Stomach (tissue), 9 donors: ENCODE results near the gene DPP7. TPM values are rescaled to one million over a fixed set of nuclear protein-coding genes. Genes with fewer than 3 reads are reported as not detected.

Source experiments
- DNase-seq, 2 donors: peaks; one replicate each; pipeline versions ENCODE4 v3.0.0 to v3.0.0-alpha.2; 2013 to 2019
- H3K27ac ChIP-seq, 5 donors: fragments of 200-600 bp in 4 of 5; sonication (generic) in 4 of 5; one replicate each; pipeline ENCODE4 v1.5.1; 2013 to 2019; ENCODE audit warnings: mild to moderate bottlenecking in 1 of 5, moderate library complexity in 1 of 5
- H3K27me3 ChIP-seq, 3 donors: fragments of 200-600 bp; sonication (generic); one replicate each; pipeline ENCODE4 v1.5.1; 2017 to 2019; ENCODE audit warnings: mixed run types in 1 of 3
- H3K36me3 ChIP-seq, 4 donors: fragments of 200-600 bp; sonication (generic); 1 replicate in 3 of 4; 2 replicates in 1 of 4; pipeline ENCODE4 v1.5.1; 2016 to 2019
- H3K4me1 ChIP-seq, 4 donors: fragments of 200-600 bp; sonication (generic); one replicate each; pipeline ENCODE4 v1.5.1; 2016 to 2019
- H3K4me3 ChIP-seq, 4 donors: fragments of 200-600 bp; sonication (generic) in 3 of 4; one replicate each; pipeline ENCODE4 v1.5.1; 2016 to 2019; ENCODE audit warnings: mild to moderate bottlenecking in 1 of 4
- H3K9me3 ChIP-seq, 4 donors: fragments of 200-600 bp; sonication (generic); one replicate each; pipeline ENCODE4 v1.5.1; 2016 to 2019
- CTCF ChIP-seq, 7 experiments: fragments of 450-650 bp in 4 of 7; fragments of 200-600 bp in 3 of 7; sonication (generic) in 3 of 7; IDR thresholded peaks; one replicate each; pipeline ENCODE4 v1.5.1; 2016 to 2019; ENCODE audit warnings: antibody characterized with exemption in 7 of 7, control low read depth in 2 of 7, mild to moderate bottlenecking in 1 of 7
- EP300 ChIP-seq: sonication (generic); formaldehyde crosslinking; IDR thresholded peaks from one replicate; pipeline ENCODE4 v1.6.1; 2017; ENCODE audit warnings: antibody characterized with exemption
- POLR2A ChIP-seq, 4 donors: fragments of 450-650 bp; IDR thresholded peaks; one replicate each; pipeline ENCODE4 v1.6.1; 2016; ENCODE audit warnings: antibody characterized with exemption in 4 of 4, control low read depth in 2 of 4, mild to moderate bottlenecking in 1 of 4, moderate library complexity in 1 of 4
- POLR2AphosphoS5 ChIP-seq, 3 donors: sonication (generic); formaldehyde crosslinking; IDR thresholded peaks; one replicate each; pipeline ENCODE4 v1.6.1; 2016; ENCODE audit warnings: antibody characterized with exemption in 3 of 3
- WGBS, 5 donors: extraction: QIAGEN DNeasy Blood & Tissue Kit in 3 of 5; methylation state at CpG; one replicate each; pipeline versions ENCODE4 v1.1.5 to v1.1.7; 2013 to 2018; 5-methylcytosine and 5-hydroxymethylcytosine counted together
- intact Hi-C: fragments of 100-400 bp; cut with DNase I; formaldehyde crosslinking; loops from one replicate; pipeline ENCODE4 v1.15.1; 2023; ENCODE audit warnings: low total_unique reads
- polyA plus RNA-seq, 3 donors: library from polyadenylated mRNA; stranded (reverse); fragments of 200-250 nt; gene quantifications; one replicate each; pipeline ENCODE4 v1.2.3, GENCODE V29; 2013
- total RNA-seq, 5 donors: library from RNA; depleted of rRNA; stranded (reverse); fragments of >200 nt; gene quantifications; one replicate each; pipeline versions ENCODE4 v1.1.0 to v1.2.3, GENCODE V29; 2014 to 2016
- donor health status: healthy with polysubstance abuse.
- donor health status: Bipolar disorder and iron deficiency.
- donor health status: healthy.

DPP7 gene
- total and polyA plus RNA-seq, 8 donors: 25.9 to 346 (median 199) TPM

- H3K4me1 ChIP-seq: peaks cover 0 to 2% (median 1%) of the 10 kb centered on the region in 4 donors
- DNase-seq: no peak
- no peak overlapping the region for H3K27ac ChIP-seq
- peaks cover 43 to 100% (median 99%) of the 10 kb centered on the region in 4 donors for H3K36me3 ChIP-seq
- H3K9me3 ChIP-seq: no peaks in the 10 kb centered on the region
- intact Hi-C loops: no loop called here
- TF ChIP-seq CTCF (IDR thresholded peaks at IDR 0.05): no peak
- no peak for TF ChIP-seq POLR2AphosphoS5 (IDR thresholded peaks at IDR 0.05)
- TF ChIP-seq POLR2A (IDR thresholded peaks at IDR 0.05): no peak
- no peak for TF ChIP-seq EP300
- no peak overlapping the region for H3K4me3 ChIP-seq
- WGBS, 5 donors: 92 to 97% (median 93%) methylated on average over 13 to 17 of the region's 17 CpGs
- H3K27me3 ChIP-seq: no peaks in the 10 kb centered on the region
Measured at GRCh38 chr9:137107982-137108381, 6.6 kb downstream of the DPP7 start.

GRCh38 chr9:137107312-137107921 lies 7.1 kb downstream of the DPP7 start:
- H3K36me3 ChIP-seq: peaks cover 43 to 100% (median 99%) of the 10 kb centered on the region in 4 donors
- H3K27ac ChIP-seq: no peak overlapping the region
- WGBS, 5 donors: 88 to 95% (median 93%) methylated on average over 20 to 27 of the region's 27 CpGs
- DNase-seq: no peak
- H3K4me3 ChIP-seq: no peak overlapping the region
- H3K27me3 ChIP-seq: no peaks in the 10 kb centered on the region
- intact Hi-C loops: no loop called here
- no peaks in the 10 kb centered on the region for H3K4me1 ChIP-seq
- no peak for TF ChIP-seq CTCF (IDR thresholded peaks at IDR 0.05)
- TF ChIP-seq POLR2AphosphoS5 (IDR thresholded peaks at IDR 0.05): no peak
- TF ChIP-seq EP300: no peak
- TF ChIP-seq POLR2A (IDR thresholded peaks at IDR 0.05): no peak
- H3K9me3 ChIP-seq: no peaks in the 10 kb centered on the region

GRCh38 chr9:137106662-137107250 lies 7.8 kb downstream of the DPP7 start:
- Histone ChIP-seq H3K4me1 (no peaks in the 10 kb centered on the region), H3K9me3 (no peaks in the 10 kb centered on the region), H3K27ac (no peak overlapping the region), H3K36me3 (peaks cover 47 to 100% (median 99%) of the 10 kb centered on the region in 4 donors), H3K4me3 (no peak overlapping the region), H3K27me3 (no peaks in the 10 kb centered on the region)
- no peak for DNase-seq
- TF ChIP-seq CTCF (IDR thresholded peaks at IDR 0.05) (no peak), EP300 (no peak), POLR2AphosphoS5 (IDR thresholded peaks at IDR 0.05) (no peak), POLR2A (IDR thresholded peaks at IDR 0.05) (no peak)
- intact Hi-C loops: no loop called here
- 89 to 95% (median 93%) methylated on average over 18 to 27 of the region's 27 CpGs for WGBS, 5 donors

GRCh38 chr9:137105814-137106661 lies 8.5 kb downstream of the DPP7 start:
- H3K4me1 ChIP-seq: no peaks in the 10 kb centered on the region
- no peak overlapping the region for H3K27ac ChIP-seq
- WGBS, 5 donors: 91 to 95% (median 93%) methylated on average over 25 to 31 of the region's 31 CpGs
- DNase-seq: no peak
- intact Hi-C loops: no loop called here
- no peaks in the 10 kb centered on the region for H3K9me3 ChIP-seq
- H3K4me3 ChIP-seq: no peak overlapping the region
- TF ChIP-seq POLR2AphosphoS5 (IDR thresholded peaks at IDR 0.05) (no peak), CTCF (IDR thresholded peaks at IDR 0.05) (no peak), POLR2A (IDR thresholded peaks at IDR 0.05) (no peak), EP300 (no peak)
- H3K27me3 ChIP-seq: no peaks in the 10 kb centered on the region
- peaks cover 55 to 100% (median 100%) of the 10 kb centered on the region in 4 donors for H3K36me3 ChIP-seq
